Measurements from ENCODE around the gene IDH1.
"Not testable (repeated sequence)": the region's sequence is repeated elsewhere in the genome, so short reads cannot be mapped to it uniquely, and the experiment has no call there.

Gene IDH1

GRCh38 chr2:208269091-208269490 lies 14.2 kb upstream of the IDH1 start:
- TF ChIP-seq CTCF (IDR thresholded peaks at IDR 0.05; ENCODE audit: borderline replicate concordance, insufficient read depth, low read depth, low read length), result no peak
- no peak overlapping the region for H3K4me3 ChIP-seq (ENCODE audit: low read depth, low read length)

GRCh38 chr2:208268156-208268952 lies 13.5 kb upstream of the IDH1 start:
- no peak overlapping the region for H3K4me3 ChIP-seq (ENCODE audit: low read depth, low read length)
- no peak for TF ChIP-seq CTCF (IDR thresholded peaks at IDR 0.05; ENCODE audit: borderline replicate concordance, insufficient read depth, low read depth, low read length)

GRCh38 chr2:208267526-208267925 lies 12.7 kb upstream of the IDH1 start:
- not testable (repeated sequence) for H3K4me3 ChIP-seq (ENCODE audit: low read depth, low read length)

GRCh38 chr2:208266936-208267335 lies 12.1 kb upstream of the IDH1 start:
- peak overlapping the region; percentile 83 for H3K4me3 ChIP-seq (ENCODE audit: low read depth, low read length)
- TF ChIP-seq CTCF (IDR thresholded peaks at IDR 0.05; ENCODE audit: borderline replicate concordance, insufficient read depth, low read depth, low read length), result no peak

- H3K4me3 ChIP-seq (ENCODE audit: low read depth, low read length), result peak overlapping the region; percentile 83
- no peak for TF ChIP-seq CTCF (IDR thresholded peaks at IDR 0.05; ENCODE audit: borderline replicate concordance, insufficient read depth, low read depth, low read length)
Measured at GRCh38 chr2:208266553-208266893, 11.7 kb upstream of the IDH1 start.

- peak within 1 kb of the TSS; percentile 83 for H3K4me3 ChIP-seq (ENCODE audit: low read depth, low read length)
- TF ChIP-seq CTCF (IDR thresholded peaks at IDR 0.05; ENCODE audit: borderline replicate concordance, insufficient read depth, low read depth, low read length), result no peak
Measured at GRCh38 chr2:208265801-208266552, 11.1 kb upstream of the IDH1 start, which contains the start of gene PIKFYVE. PIKFYVE (plus strand) TSS chr2:208266255; CDS start chr2:208271520, 5,265 bp downstream.

- TF ChIP-seq CTCF (IDR thresholded peaks at IDR 0.05; ENCODE audit: borderline replicate concordance, insufficient read depth, low read depth, low read length), result no peak
- peak overlapping the region; percentile 83 for H3K4me3 ChIP-seq (ENCODE audit: low read depth, low read length)
Measured at GRCh38 chr2:208265371-208265800, 10.5 kb upstream of the IDH1 start.

- H3K4me3 ChIP-seq (ENCODE audit: low read depth, low read length), result not testable (repeated sequence)
Measured at GRCh38 chr2:208256849-208257813, 2.3 kb upstream of the IDH1 start.

All from GM12875 (cell line).